Measurements from ENCODE around the gene ZC3H18.

DNA sequence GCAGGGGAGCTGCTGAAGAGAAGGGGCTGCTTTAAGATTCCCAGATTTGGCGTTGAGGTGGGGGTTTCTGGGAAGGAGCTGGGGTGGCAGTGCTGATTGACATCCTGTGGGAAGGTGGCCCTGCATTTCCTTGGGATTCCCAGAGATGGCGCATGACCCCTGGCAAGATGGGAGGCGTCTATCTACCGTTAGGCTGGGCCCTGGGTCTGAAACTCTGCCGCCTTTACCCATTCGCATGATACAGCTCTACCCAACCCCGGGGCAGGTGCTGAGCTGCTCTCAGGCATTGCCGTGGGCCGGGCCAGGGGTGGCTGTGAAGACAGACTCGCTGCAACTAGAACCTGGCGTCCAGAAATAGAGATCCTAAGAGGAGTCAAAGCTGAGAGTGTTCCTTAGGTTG is 102.6 kb downstream of the ZC3H18 start:
- TF ChIP-seq FOXP2 (optimal IDR thresholded peaks at IDR 0.05; ENCODE audit: control extremely low read depth, extremely low read length, insufficient read depth) (no peak), EZH2 (IDR thresholded peaks at IDR 0.05) (no peak)
